HG02798 (cell line): ENCODE measurements around the gene RASL11B.
"Not testable (repeated sequence)": the region's sequence is repeated elsewhere in the genome, so short reads cannot be mapped to it uniquely, and the experiment has no call there.

ENCODE experiments used
- ATAC-seq: cut with Tn5 transposase; IDR thresholded peaks from one replicate; pipeline ENCODE4 v1.9.1; 2021; ENCODE audit warnings: mild to moderate bottlenecking; ENCODE audit not compliant: unreplicated experiment, poor library complexity

Gene RASL11B, protein sequence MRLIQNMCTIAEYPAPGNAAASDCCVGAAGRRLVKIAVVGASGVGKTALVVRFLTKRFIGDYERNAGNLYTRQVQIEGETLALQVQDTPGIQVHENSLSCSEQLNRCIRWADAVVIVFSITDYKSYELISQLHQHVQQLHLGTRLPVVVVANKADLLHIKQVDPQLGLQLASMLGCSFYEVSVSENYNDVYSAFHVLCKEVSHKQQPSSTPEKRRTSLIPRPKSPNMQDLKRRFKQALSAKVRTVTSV

GRCh38 chr4:52861879-52862616 is at the start of gene RASL11B:
Gene RASL11B, plus strand, starts transcription at chr4:52862317. Its CDS starts 191 bp downstream, at chr4:52862508.
- ATAC-seq, result peak; percentile 99

DNA sequence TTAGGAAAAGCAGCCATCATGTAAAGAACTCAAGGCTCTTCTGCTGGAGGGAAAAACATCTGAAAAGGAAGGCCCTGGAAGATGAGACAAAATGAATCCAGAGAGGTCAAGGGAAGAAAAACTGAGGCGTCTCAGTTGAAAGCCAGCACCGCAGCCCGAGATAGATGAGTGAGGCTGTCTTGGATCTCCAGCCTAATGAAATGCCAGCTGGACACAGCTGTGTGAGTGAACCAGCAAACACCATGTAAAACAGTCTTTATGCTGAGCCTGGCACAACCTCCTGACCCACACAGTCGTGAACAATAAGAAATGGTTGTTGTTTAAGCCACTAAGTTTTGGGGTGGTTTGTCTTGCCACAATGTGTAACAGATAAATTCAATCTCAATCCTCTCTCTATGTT is 48.6 kb upstream of the RASL11B start:
- ATAC-seq, result no peak

DNA sequence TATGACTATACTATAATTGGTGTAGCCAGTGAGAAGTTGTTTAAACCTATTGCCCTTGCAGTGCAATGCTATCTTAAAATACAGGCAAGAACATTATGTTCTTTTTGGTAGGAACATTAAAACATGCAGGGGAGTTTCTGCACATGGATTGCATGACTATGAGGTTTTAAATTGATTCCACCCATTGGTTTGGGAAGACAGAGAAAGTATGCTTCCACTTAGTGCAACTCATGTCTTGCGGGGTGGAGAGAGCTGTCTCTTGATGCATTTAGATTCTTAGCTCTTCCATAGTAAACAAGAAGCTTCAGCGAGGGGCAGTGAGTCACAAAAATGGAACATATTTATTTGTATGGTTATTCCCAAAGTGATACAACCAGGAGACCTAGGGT is 39.5 kb upstream of the RASL11B start:
- no peak for ATAC-seq

DNA sequence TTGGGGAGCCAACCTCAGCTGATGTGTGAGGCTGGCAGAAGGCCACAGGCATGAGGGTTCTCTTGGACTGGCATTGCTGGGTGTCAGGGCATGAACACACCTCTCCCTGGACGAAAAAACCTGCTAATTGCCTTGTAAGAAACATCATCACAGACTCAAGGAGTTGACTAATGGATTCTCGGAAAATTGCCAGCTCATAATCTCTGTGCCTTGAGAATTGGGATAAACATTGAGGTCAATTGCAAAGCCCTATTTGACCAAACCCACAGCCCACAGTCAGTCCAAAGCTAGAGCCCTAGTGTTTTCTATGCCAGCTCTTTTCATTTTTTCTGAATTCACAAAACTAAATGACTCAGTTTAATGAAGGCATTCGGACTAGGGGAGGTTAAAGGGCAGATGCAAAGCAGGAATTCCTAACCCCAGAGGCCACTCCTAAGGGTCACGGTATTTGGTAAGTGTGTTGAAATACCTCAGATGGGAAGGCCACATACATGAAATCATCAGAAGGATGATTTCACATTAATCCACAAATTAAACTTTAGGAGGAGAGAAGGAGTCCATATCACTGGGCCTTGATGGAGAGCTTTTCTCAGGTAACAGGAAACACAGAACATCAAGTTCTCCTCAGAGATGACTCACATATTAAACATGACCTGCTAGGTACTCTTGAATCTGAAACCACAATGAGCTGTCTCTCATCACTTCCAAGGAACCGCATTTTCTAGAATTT is 39.0 kb upstream of the RASL11B start:
- no peak for ATAC-seq

- no peak for ATAC-seq
Measured at GRCh38 chr4:52823702-52824092, 38.4 kb upstream of the RASL11B start.

DNA sequence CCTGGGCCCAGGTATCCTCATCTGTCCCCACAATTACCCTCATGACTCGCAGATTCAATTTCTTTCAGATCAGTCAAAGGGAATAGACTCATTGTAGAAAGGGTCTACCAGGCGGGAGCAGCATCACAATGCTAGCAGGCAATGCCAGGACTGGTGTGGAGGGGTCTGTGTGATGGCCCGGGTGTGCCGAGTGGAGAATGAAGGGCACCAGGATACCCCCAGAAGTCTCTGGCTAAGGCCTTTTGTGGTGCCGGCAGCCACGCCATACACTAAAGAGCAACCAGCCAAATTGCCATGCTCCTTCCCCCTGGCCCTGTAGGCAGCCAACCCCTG is 37.9 kb upstream of the RASL11B start:
- ATAC-seq, result no peak

GRCh38 chr4:52824603-52825459 is 37.3 kb upstream of the RASL11B start:
- ATAC-seq, result no peak

DNA sequence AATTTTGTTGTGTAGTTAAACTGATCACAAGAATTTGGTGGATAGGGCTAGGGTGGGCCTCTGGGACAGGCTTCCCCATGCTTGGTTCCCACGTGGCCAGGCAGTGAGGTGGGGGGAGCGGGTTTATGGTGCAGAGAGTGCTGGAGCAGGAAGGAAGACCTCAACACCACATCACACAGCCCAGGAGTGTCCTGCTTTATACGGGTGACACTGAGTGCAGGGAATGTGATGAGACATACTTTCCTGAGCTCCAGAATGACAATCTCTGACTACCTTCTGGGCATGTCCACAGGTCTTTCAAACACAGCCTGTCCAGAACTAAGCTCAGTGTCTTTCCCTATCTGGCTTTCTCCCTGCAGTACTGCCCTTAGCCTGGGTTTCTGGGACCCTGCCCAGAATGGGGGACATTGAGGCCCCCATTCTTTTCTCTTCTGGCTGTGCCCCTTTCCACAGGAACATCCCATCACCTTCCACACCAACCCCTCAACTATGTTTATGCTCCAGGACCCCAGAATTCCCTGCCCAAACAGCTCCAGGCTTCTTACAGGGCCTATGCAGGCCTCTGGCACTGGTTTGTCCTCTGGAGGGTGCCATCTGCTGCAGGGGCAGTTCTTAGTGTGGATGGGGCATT is 36.5 kb upstream of the RASL11B start:
- no peak for ATAC-seq

DNA sequence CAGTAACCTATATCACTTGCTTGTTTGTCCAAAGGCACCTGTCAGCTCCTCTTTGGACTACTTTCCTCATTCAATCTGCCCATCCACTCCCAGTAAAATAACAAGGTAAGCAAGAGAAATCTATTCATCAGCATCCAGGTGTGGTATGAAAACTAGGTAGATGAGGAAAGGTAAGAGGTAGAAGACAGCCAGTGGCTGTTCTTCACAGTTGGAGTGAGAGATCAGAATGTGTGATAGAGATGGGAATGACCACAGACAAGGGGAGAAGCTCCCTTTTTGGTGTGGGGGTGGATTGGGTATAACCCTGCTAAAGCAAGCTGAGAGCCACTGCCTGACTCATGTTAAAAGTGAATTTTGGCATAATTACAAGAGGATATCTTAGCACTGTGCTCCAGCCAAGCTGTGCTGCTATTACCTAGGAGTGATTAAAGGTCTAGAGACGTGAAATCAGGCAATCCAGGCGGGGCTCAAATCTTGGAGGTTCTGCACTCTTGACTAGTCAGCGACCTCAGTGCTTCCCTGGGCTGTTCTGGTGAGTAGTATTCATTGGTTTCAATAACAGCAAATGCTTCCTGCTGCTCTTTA is 28.1 kb upstream of the RASL11B start:
- no peak for ATAC-seq

GRCh38 chr4:52834641-52835456 is 27.3 kb upstream of the RASL11B start:
- ATAC-seq, result not testable (repeated sequence)

GRCh38 chr4:52836120-52836519 is 26.0 kb upstream of the RASL11B start:
- no peak for ATAC-seq

DNA sequence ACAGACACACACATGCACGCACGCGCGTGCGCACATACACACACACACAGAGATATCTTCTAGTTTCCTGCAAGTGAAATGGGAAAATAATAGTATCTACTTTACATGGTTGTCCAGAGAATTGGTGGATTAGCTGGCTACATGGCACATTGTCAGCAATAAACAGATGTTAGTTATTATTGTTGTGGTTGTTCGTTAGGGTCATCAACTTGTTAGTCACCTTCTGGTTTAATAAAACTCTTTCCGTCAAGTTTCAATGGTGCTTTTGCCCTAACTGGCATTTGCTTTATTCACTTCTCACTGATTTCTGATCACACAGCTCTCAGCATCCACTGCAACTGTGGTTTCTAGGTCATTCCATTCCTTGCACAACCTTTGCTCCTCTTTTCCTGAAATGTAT is 25.4 kb upstream of the RASL11B start:
- no peak for ATAC-seq

- ATAC-seq, result no peak
Measured at GRCh38 chr4:52837716-52838558, 24.2 kb upstream of the RASL11B start.

DNA sequence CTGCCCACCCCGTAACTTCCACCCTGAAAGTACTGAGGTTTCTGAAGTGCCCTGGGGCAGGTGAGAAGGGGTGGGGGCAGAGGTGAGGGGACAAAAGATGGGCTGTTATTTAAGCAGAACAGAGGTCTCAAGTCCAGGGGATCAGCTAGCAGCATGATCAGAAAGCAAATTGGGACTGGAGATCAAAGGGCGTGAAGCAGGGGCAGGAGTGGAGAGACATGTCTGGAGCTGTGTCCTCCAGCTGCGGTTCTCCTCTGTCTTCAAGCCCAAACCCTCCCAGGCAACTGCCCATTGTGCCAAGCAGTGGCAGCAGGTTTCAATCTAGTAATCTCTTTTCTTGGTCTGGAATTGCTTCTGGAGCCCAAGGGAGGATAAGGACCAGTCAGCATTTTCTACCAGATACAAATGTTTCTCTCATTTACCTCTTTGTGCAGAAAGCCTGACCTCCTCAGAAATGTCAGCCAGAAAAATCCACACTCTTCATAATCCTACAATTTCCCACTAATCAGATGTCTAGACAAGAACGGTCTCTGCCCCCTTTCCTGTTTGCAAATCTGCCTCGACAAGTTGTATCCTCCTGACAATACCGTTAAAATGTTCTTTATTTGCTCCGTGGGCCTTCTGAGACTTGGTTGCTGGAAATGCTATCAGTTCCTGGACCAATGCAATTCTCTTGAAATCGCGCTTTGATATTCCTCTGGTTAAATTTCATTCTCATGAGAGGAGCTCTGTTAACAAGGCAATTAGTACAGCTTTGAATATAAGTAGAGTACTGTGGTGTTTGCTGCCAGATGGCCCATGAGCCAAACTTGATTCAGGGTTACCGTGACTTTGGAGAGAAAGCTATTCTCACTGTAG is 23.2 kb upstream of the RASL11B start:
- no peak for ATAC-seq

DNA sequence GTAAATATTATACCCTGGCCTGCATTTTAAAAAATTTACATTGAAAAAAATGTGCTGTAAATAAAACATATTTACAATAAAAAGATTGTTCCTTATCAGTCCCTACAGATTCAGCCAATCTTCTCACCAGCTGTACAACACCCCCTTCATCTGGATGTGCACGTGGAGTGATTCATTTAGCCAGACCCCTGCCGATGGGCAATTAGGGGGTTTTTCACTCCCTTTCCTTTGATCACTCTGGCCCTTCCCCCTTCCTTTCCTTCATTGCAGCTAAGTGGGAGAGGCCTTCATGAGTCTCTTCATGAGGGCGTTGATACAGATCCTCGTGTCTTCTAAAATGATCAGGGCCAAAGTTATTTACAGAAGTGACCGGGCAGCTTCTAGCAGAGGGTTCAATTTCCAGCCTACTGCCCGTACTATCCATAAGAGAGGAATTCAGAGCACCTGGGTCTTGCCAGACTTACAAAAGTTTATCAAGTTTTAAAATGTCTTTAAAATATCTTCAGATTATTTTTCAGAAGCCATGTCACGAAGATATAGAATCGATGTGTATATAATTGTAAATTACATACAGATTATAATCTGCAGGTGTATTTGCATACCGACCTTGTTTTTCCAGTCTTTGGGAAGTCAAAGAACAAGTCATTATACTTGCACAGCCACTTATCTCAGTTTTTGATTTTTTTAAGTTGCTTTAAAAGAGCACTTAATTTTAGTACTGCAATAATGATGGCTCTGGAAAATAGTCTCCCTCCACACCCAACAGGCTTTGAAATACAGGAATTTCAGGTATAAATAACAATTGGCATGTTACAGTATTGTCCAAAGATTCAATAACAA is 21.4 kb upstream of the RASL11B start:
- no peak for ATAC-seq
